ENCODE measurements around the gene CACNG8.
"Not testable (repeated sequence)": the region's sequence is repeated elsewhere in the genome, so short reads cannot be mapped to it uniquely, and the experiment has no call there.

CACNG8 gene

GRCh38 chr19:53994811-53995210, 32.1 kb downstream of the CACNG8 start:
- DNase-seq = no peak

DNA sequence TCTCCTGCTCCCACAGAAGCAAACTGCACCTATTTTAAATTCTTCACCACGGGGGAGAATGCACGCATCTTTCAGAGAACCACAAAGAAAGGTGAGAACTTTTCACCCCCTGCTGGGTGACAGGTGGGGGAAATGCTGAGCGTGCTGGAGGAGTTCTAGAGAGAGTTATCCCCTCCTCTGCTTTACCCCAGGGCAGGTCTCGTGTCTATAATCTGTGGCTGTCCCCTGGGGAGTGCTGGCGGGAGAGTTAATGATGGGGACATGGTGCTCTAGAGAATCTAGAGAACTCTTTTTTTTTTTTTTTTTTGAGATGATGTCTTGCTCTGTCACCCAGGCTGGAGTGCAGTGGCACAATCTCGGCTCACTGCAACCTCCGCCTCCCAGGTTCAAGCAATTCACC, 35.5 kb downstream of the CACNG8 start:
- no peak for DNase-seq

DNA sequence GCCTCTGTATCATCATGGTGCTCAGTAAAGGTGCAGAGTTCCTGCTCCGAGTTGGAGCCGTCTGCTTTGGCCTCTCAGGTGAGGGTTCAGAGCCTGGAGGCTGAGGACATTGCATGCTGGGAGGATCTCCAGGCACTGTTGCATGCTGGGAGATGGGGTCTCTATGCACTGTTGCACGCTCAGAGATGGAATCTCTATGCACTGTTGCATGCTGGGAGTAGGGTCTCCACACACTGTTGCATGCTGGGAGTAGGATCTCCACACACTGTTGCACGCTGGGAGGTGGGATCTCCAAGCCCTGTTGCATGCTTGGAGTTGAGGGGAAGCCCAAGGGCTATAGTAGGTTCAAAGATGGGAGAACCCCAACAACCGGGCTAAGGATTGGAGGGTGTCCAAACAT, 37.0 kb downstream of the CACNG8 start:
- DNase-seq = no peak

- no peak for DNase-seq
These were observed 38.8 kb downstream of the CACNG8 start for GRCh38 chr19:54001496-54001895.

GRCh38 chr19:54002495-54003315, 40.0 kb downstream of the CACNG8 start:
- DNase-seq = no peak

GRCh38 chr19:54009440-54009839, 46.7 kb downstream of the CACNG8 start:
- no peak for DNase-seq

- DNase-seq = no peak
These were observed 47.7 kb downstream of the CACNG8 start for GRCh38 chr19:54010474-54010873.

DNA sequence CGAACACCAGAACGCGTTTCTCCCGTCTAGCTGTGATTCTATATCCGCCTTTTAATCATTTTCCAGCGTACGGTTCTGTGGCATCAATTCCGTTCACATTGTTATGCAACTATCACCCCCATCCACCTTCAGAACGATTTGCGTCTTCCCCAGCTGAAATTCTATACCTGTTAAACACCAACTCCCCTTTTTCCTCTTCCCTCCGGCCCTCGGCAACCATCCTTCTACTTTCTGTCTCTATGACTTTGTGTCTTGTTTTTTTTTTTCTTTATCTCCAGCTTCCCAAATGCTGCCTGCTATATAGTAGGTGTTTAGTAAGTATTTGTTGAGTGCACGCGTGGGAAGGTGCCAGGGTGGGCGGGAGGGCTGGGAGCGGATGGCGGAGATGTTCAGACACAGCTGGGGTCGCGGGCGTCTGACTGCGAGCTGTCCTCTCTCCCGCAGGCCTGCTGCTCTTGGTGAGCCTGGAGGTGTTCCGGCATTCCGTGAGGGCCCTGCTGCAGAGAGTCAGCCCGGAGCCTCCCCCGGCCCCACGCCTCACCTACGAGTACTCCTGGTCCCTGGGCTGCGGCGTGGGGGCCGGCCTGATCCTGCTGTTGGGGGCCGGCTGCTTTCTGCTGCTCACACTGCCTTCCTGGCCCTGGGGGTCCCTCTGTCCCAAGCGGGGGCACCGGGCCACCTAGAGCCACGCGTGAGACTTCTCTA, 48.9 kb downstream of the CACNG8 start:
- DNase-seq = no peak

GRCh38 chr19:54013866-54014265, 51.1 kb downstream of the CACNG8 start:
- DNase-seq = no peak

- peak; percentile 41 for DNase-seq
These were observed 52.3 kb downstream of the CACNG8 start for GRCh38 chr19:54014920-54015560.

- DNase-seq = no peak
These were observed 54.5 kb downstream of the CACNG8 start for GRCh38 chr19:54017261-54017660.

DNA sequence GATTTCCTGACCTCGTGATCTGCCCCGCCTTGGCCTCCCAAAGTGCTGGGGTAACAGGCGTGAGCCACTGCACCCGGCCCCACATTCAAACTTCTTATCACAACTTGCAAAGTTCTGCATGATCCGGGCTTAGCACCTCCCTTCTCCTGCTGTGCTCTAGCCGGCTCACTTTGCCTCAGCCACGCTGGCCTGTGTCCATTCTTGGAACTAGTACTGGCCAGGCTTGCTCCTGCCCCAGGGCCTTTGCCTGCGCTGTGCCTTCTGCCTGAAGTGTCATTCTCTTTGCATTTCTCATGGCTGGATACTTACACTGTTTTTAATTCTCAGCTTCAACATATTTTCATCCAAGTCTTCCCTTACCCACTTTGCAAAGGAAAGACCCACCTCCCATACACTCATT, 58.6 kb downstream of the CACNG8 start:
- DNase-seq = no peak

DNA sequence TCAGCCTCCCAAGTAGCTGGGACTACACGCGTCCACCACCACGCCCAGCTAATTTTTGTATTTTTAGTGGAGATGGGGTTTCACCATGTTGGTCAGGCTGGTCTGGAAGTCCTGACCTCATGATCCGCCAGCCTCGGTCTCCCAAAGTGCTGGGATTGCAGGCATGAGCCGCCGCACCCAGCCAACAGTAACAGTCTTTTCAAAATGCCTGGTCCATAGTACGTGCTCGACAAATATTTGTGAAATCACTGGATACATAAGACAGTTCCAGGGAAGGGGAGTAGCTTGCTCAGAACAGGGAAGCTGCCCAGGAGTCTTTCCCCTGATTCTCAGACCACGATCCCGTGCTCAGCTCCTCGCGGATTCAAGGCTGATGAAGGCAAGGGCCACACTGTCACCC, 59.2 kb downstream of the CACNG8 start:
- no peak for DNase-seq

DNA sequence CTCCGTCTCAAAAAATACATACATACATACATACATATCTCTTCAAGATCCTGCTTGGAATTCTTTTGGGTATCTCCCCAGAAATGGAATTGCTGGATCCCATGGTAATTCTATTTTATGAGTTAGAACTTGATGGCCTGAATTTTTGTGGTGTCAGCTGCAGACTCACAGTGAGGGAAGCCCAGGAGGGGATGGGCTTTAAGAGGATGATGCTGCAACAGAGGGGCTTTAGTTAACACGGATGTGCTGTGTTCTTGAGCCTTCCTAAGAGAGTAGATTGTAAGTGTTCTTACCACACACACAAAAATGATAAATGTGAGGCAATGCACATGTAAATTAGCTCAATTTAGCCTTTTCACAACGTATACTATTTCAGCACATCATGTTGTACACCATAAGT, 60.5 kb downstream of the CACNG8 start:
- no peak for DNase-seq

- no peak for DNase-seq
These were observed 61.9 kb downstream of the CACNG8 start for GRCh38 chr19:54024660-54025059.

DNA sequence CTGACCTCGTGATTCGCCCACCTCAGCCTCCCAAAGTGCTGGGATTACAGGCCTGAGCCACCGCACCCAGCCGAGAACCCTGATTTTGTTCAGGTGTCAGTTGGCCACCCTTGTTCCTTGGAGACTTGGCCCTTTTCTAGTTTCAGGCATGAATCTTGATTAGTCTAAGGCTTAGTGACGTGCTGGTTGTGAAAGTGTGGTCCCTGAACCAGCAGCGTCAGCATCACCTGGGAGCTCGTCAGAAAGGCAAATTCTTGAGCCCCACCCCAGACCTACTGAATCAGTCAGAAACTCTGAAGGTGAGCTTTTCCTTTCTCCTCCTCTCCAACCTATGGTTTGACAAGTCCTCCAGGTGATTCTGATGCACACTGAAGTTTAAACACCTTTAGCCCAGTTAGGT, 63.9 kb downstream of the CACNG8 start:
- no peak for DNase-seq

- no peak for DNase-seq
These were observed 66.6 kb downstream of the CACNG8 start for GRCh38 chr19:54029301-54029700.

DNA sequence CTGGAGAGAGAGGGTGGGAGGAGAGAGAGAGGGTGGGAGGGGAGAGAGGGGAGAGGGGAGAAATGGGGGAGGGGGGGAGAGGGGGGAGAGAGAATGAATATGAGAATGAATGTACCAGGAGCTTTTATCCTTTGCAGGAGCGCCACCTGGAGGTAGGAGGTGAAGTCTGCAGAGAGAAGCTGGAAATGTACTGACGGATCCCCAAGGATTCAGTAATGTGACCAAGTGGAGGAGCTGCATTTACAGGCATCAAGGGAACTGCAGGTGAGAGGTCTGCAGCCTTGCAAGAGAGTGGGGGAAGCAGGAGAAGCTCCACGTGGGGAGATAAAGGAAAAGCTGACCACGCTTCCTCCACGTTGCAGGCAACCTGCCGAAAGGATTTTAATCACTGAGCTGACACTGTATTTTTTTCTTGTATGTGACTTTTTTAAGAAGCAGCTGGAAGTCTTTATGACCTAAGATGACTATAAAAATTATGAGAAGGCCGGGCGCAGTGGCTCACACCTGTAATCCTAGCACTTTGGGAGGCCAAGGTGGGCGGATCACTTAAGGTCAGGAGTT, 67.3 kb downstream of the CACNG8 start:
- peak; percentile 43 for DNase-seq

DNA sequence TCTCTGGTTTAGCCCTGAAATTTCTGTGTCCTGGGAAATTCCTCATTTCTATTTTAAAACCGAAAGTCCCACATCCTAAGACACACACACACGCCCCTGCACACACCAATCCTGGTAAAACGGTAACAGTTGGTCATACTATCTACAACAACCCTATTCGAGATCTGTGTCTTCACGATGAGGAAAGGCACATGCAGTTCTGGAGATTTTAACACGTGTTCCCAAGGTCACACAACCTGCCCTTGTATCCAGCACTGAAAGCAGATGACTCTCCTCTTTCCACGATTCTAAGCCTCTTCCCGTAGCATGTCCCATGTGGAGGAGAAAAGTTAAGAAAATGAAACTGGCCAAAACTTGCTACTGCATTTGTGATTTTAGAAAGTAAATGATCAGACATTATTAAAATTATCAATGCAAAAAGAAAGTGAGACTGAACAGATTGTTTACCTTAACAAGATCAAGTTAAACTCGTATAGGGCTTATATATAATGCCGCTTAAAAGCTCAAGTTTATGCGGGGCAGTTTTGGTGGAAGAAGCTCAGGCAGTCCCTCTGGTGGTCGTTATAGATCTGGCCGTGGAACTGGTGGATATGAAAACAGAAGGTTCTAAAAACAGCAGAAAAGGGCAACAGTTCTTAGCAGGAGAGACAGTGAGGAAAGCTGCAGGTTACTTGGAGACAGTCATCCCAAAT, 68.3 kb downstream of the CACNG8 start:
- no peak for DNase-seq

GRCh38 chr19:54035215-54036178, 72.8 kb downstream of the CACNG8 start:
- no peak for DNase-seq

- DNase-seq = not testable (repeated sequence)
These were observed 73.8 kb downstream of the CACNG8 start for GRCh38 chr19:54036542-54036941.

Measured in NCI-H1092 treated with DMSO at 0.1 percent for 48 hours (cell line).